ENCODE measurements around the gene NAXD.

DNA sequence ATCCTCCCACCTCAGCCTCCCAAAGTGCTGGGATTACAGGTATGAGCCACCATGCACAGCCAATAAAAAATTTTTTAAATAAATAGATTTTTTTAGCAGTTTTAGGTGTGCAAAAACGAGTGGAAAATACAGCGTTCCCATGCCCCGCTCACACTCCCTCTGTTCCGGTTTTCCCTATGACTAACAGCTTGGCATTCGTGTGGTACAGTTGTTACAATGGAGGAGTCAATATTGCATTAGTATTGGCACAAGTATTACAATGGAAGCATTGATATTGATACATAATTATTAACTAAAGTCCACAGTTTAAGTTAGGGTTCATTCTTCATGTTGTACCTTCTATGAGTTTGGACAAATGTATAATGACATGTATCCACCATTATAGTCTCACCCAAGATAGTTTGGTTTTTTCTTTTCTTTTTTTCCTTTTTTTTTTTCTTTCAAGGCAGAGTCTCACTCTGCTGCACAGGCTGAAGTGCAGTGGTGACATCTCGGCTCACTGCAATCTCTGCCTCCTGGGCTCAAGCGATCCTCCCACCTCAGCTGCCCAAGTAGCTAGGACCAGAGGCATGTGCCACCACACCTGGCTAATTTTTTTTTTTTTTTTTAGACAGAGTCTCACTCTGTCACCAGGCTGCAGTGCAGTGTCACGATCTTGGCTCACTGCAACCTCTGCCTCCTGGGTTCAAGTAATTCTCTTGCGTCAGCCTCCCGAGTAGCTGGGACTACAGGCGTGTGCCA lies 38.4 kb upstream of the NAXD start:
- TF ChIP-seq BHLHE40 (IDR thresholded peaks at IDR 0.05; ENCODE audit: borderline replicate concordance) (no peak), ELF4 (IDR thresholded peaks at IDR 0.05) (no peak), SUZ12 (IDR thresholded peaks at IDR 0.05) (no peak), HDGF (IDR thresholded peaks at IDR 0.05; ENCODE audit: borderline replicate concordance) (no peak), FOXM1 (IDR thresholded peaks at IDR 0.05; ENCODE audit: borderline replicate concordance) (no peak), FOXA1 (IDR thresholded peaks at IDR 0.05) (no peak), TARDBP (IDR thresholded peaks at IDR 0.05) (no peak), ARNT (IDR thresholded peaks at IDR 0.05) (no peak), NFRKB (IDR thresholded peaks at IDR 0.05) (no peak), ZNF384 (IDR thresholded peaks at IDR 0.05) (no peak), FOXK2 (IDR thresholded peaks at IDR 0.05) (no peak)
